ENCODE data around the gene SYTL1.
A peak's percentile ranks its signal among the peaks of the same experiment; 100 is the strongest.

SYTL1 gene

GRCh38 chr1:27341525-27342252 is at the start of gene SYTL1:
SYTL1 (plus strand) TSS chr1:27342022; CDS start chr1:27345335, 3,313 bp downstream.
- peak; percentile 62 for FAIRE-seq

- no peak for FAIRE-seq
Measured at GRCh38 chr1:27292106-27292505, 49.7 kb upstream of the SYTL1 start.

- FAIRE-seq, result no peak
Measured at GRCh38 chr1:27293915-27294314, 47.9 kb upstream of the SYTL1 start.

- FAIRE-seq, result no peak
Measured at GRCh38 chr1:27296773-27297291, 45.0 kb upstream of the SYTL1 start.

- FAIRE-seq, result no peak
Measured at GRCh38 chr1:27297903-27298302, 43.9 kb upstream of the SYTL1 start.

- no peak for FAIRE-seq
Measured at GRCh38 chr1:27298632-27299384, 43.0 kb upstream of the SYTL1 start.

GRCh38 chr1:27299385-27300271 is 42.2 kb upstream of the SYTL1 start:
- FAIRE-seq, result no peak

- no peak for FAIRE-seq
Measured at GRCh38 chr1:27300341-27301051, 41.3 kb upstream of the SYTL1 start.

GRCh38 chr1:27301052-27301422 is 40.8 kb upstream of the SYTL1 start:
- FAIRE-seq, result no peak

GRCh38 chr1:27301582-27302199 is 40.1 kb upstream of the SYTL1 start:
- FAIRE-seq, result no peak

- FAIRE-seq, result no peak
Measured at GRCh38 chr1:27302612-27303011, 39.2 kb upstream of the SYTL1 start.

GRCh38 chr1:27303509-27303908 is 38.3 kb upstream of the SYTL1 start:
- FAIRE-seq, result no peak

- no peak for FAIRE-seq
Measured at GRCh38 chr1:27306071-27306470, 35.8 kb upstream of the SYTL1 start.

GRCh38 chr1:27306892-27307761 is 34.7 kb upstream of the SYTL1 start:
- FAIRE-seq, result no peak

GRCh38 chr1:27307874-27308598 is 33.8 kb upstream of the SYTL1 start:
- no peak for FAIRE-seq

- FAIRE-seq, result no peak
Measured at GRCh38 chr1:27314169-27314568, 27.7 kb upstream of the SYTL1 start.

- no peak for FAIRE-seq
Measured at GRCh38 chr1:27314737-27315136, 27.1 kb upstream of the SYTL1 start.

- no peak for FAIRE-seq
Measured at GRCh38 chr1:27316860-27317259, 25.0 kb upstream of the SYTL1 start.

GRCh38 chr1:27318136-27318535 is 23.7 kb upstream of the SYTL1 start:
- no peak for FAIRE-seq

- FAIRE-seq, result no peak
Measured at GRCh38 chr1:27318596-27318995, 23.2 kb upstream of the SYTL1 start.
